Right atrium auricular region (tissue), 2 donors: Measurements from ENCODE around the gene DCAF7. TPM values are rescaled to one million over a fixed set of nuclear protein-coding genes. Genes with fewer than 3 reads are reported as not detected.

Experiments used
- DNase-seq: peaks from one replicate; pipeline ENCODE4 v3.0.0-alpha.2; 2019; ENCODE audit warnings: low spot score
- H3K27ac ChIP-seq, 2 donors: fragments of 200-600 bp; sonication (generic); 1 replicate in 1 of 2; 2 replicates in 1 of 2; pipeline ENCODE4 v1.5.1; 2016 to 2019
- H3K27me3 ChIP-seq, 2 donors: fragments of 200-600 bp; sonication (generic); one replicate each; pipeline versions ENCODE4 v1.5.1 to v1.6.0; 2017 to 2019
- H3K36me3 ChIP-seq: fragments of 200-600 bp; sonication (generic); one replicate; pipeline ENCODE4 v1.5.1; 2016
- H3K4me1 ChIP-seq, 2 donors: fragments of 200-600 bp; sonication (generic); one replicate each; pipeline versions ENCODE4 v1.5.1 to v1.6.0; 2017 to 2019
- H3K4me3 ChIP-seq, 2 donors: fragments of 200-600 bp; sonication (generic); 1 replicate in 1 of 2; 2 replicates in 1 of 2; pipeline ENCODE4 v1.5.1; 2017 to 2019; ENCODE audit warnings: mild to moderate bottlenecking in 1 of 2, moderate library complexity in 1 of 2
- H3K9me3 ChIP-seq, 2 donors: fragments of 200-600 bp; sonication (generic); one replicate each; pipeline ENCODE4 v1.5.1; 2019
- total RNA-seq, 2 donors: library from RNA; depleted of rRNA; stranded (reverse); fragments of >200 nt; gene quantifications; one replicate each; pipeline ENCODE4 v1.1.0, GENCODE V29; 2016
- TF ChIP-seq, protein P1 (sequence below), 2 donors: fragments of 200-600 bp; sonication (generic); IDR thresholded peaks; one replicate each; pipeline ENCODE4 v1.5.1; 2019; ENCODE audit warnings: antibody characterized with exemption in 2 of 2

DCAF7 gene
- total RNA-seq, 2 donors from 2014 or later = 26.9 to 31.8 TPM

GRCh38 chr17:63523253-63523855, 26.9 kb upstream of the DCAF7 start, which contains the start of gene KCNH6:
Gene KCNH6, plus strand, starts transcription at chr17:63523358. Its CDS starts 56 bp downstream, at chr17:63523414.
- DNase-seq = no peak
- no peaks in the 10 kb centered on the region for H3K36me3 ChIP-seq
- no peak within 1 kb of the TSS for H3K27ac ChIP-seq
- peak within 1 kb of the TSS in 1 of 2 donors; percentile 30 for H3K4me3 ChIP-seq
- H3K4me1 ChIP-seq = no peaks in the 10 kb centered on the region
- TF ChIP-seq, protein P1, sequence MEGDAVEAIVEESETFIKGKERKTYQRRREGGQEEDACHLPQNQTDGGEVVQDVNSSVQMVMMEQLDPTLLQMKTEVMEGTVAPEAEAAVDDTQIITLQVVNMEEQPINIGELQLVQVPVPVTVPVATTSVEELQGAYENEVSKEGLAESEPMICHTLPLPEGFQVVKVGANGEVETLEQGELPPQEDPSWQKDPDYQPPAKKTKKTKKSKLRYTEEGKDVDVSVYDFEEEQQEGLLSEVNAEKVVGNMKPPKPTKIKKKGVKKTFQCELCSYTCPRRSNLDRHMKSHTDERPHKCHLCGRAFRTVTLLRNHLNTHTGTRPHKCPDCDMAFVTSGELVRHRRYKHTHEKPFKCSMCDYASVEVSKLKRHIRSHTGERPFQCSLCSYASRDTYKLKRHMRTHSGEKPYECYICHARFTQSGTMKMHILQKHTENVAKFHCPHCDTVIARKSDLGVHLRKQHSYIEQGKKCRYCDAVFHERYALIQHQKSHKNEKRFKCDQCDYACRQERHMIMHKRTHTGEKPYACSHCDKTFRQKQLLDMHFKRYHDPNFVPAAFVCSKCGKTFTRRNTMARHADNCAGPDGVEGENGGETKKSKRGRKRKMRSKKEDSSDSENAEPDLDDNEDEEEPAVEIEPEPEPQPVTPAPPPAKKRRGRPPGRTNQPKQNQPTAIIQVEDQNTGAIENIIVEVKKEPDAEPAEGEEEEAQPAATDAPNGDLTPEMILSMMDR (IDR thresholded peaks at IDR 0.05) = no peak
- no peaks in the 10 kb centered on the region for H3K9me3 ChIP-seq
- no peaks in the 10 kb centered on the region for H3K27me3 ChIP-seq

GRCh38 chr17:63524051-63524450, 26.2 kb upstream of the DCAF7 start:
- no peak overlapping the region for H3K27ac ChIP-seq
- no peaks in the 10 kb centered on the region for H3K36me3 ChIP-seq
- H3K4me1 ChIP-seq = no peaks in the 10 kb centered on the region
- no peak overlapping the region for H3K4me3 ChIP-seq
- no peak for DNase-seq
- H3K9me3 ChIP-seq = no peaks in the 10 kb centered on the region
- H3K27me3 ChIP-seq = no peaks in the 10 kb centered on the region
- TF ChIP-seq, protein P1 (IDR thresholded peaks at IDR 0.05) = no peak

DNA sequence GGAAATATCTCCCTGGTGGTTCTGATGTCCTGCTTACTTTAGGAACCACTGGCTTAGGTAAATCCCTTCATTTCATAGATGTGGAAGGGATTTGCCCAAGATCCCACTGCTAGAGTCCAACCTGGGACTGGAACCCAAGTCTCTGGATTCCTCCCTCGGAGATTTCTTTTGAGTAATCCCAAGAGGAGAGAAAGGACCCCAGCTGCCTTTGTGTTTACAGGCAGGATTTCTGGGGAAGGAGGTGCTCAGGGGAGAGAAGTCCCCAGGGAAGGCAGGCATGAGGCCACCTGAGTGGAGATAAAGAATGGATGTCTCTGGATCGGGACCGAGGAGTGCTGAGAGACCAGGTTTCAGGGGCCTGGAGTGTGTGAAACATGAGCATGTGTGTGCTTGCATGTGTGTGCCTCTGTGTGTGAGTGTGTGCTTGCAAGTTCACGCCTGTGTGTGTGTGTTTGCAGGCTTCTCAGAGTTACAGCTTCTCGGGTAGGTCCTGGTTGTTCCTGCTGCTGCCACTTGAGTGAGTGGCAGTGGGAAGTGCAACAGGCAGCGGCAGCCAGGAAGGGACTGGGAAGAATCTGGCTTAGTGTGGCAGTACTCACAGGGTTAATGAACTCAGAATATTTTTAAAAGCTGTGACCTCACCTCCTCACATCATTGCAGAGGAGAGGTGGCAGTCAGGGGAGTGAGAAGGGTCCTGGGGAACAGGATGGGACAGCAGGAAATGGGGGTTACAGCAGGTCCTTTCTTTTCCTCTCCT, 24.9 kb upstream of the DCAF7 start:
- Histone ChIP-seq H3K36me3 (no peaks in the 10 kb centered on the region), H3K27me3 (no peaks in the 10 kb centered on the region), H3K27ac (no peak overlapping the region), H3K4me1 (peaks cover 0 to 8% of the 10 kb centered on the region in 2 donors), H3K9me3 (no peaks in the 10 kb centered on the region), H3K4me3 (no peak overlapping the region)
- TF ChIP-seq, protein P1 (IDR thresholded peaks at IDR 0.05) = no peak
- no peak for DNase-seq

DNA sequence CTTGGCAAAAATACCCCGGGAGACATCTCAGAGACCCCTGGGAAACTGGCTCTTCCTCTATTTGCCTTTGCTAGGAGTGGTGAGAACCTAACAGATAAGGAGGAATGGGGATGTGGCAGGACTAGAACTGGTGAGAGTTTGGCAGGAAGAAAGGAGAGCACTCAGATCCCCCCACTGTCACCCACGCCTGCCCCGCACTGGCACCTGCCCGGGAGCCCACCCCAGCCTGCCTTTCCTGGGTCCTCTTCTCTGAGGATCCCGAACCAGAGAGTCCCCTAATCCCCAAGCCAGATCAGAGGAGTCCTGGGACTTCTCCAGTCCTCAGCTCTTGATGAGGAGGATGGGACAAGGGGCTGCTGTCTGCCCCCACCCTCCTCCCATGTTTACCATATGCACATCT, 23.4 kb upstream of the DCAF7 start:
- DNase-seq = no peak
- no peaks in the 10 kb centered on the region for H3K36me3 ChIP-seq
- H3K9me3 ChIP-seq = no peaks in the 10 kb centered on the region
- H3K4me1 ChIP-seq = peaks cover 0 to 8% of the 10 kb centered on the region in 2 donors
- H3K4me3 ChIP-seq = no peak overlapping the region
- no peaks in the 10 kb centered on the region for H3K27me3 ChIP-seq
- TF ChIP-seq, protein P1 (IDR thresholded peaks at IDR 0.05) = no peak
- no peak overlapping the region for H3K27ac ChIP-seq

DNA sequence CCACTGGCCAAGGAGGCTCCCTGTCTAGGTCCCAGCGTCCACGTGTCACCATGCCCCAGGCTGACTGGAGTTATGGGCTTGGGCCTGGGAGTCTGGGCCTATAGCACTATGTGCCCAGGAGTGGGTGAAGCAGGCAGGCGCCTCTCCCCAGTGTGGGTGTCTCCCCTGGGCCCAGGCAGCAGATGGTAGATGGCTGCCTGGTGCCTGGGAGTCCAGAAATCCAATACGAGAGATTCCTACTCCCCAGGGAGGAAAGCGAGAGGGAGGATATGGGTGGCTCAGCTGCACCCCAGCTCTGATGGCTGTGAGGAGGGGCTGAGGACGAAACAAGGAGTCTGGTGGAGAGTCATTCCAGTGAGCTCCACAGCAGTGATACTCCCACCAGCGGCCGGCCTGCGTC, 22.1 kb upstream of the DCAF7 start:
- TF ChIP-seq, protein P1 (IDR thresholded peaks at IDR 0.05) = no peak
- peaks cover 0 to 8% of the 10 kb centered on the region in 2 donors for H3K4me1 ChIP-seq
- H3K9me3 ChIP-seq = no peaks in the 10 kb centered on the region
- no peak overlapping the region for H3K4me3 ChIP-seq
- no peak overlapping the region for H3K27ac ChIP-seq
- no peaks in the 10 kb centered on the region for H3K27me3 ChIP-seq
- no peaks in the 10 kb centered on the region for H3K36me3 ChIP-seq
- DNase-seq = no peak
